HG03558 (cell line): ENCODE results near the gene ZFR2.
"Not testable (repeated sequence)": the region's sequence is repeated elsewhere in the genome, so short reads cannot be mapped to it uniquely, and the experiment has no call there.

Experiments used
- ATAC-seq: cut with Tn5 transposase; IDR thresholded peaks from one replicate; pipeline ENCODE4 v1.9.1; 2021; ENCODE audit warnings: moderate number of reproducible peaks; ENCODE audit not compliant: unreplicated experiment; ENCODE audit errors: extremely low read depth

Gene ZFR2

GRCh38 chr19:3775831-3776230 is 93.0 kb downstream of the ZFR2 start:
- no peak for ATAC-seq

- ATAC-seq = no peak
Observed at GRCh38 chr19:3775374-3775711, 93.5 kb downstream of the ZFR2 start.

- ATAC-seq = no peak
Observed at GRCh38 chr19:3774621-3775373, 94.0 kb downstream of the ZFR2 start.

GRCh38 chr19:3773814-3774515 is 94.9 kb downstream of the ZFR2 start:
- no peak for ATAC-seq

GRCh38 chr19:3771906-3772455 is 96.9 kb downstream of the ZFR2 start, which contains the start of gene RAX2:
Gene RAX2 (minus strand): TSS chr19:3772228. CDS start chr19:3771742, 486 bp downstream.
- ATAC-seq = no peak

- ATAC-seq = no peak
Observed at GRCh38 chr19:3771000-3771905, 97.6 kb downstream of the ZFR2 start.

- ATAC-seq = no peak
Observed at GRCh38 chr19:3770136-3770999, 98.5 kb downstream of the ZFR2 start.

- no peak for ATAC-seq
Observed at GRCh38 chr19:3769494-3769893, 99.3 kb downstream of the ZFR2 start.

- no peak for ATAC-seq
Observed at GRCh38 chr19:3768748-3769099, 100.1 kb downstream of the ZFR2 start.

- ATAC-seq = no peak
Observed at GRCh38 chr19:3768015-3768747, 100.7 kb downstream of the ZFR2 start.

- ATAC-seq = no peak
Observed at GRCh38 chr19:3767050-3767449, 101.8 kb downstream of the ZFR2 start.

GRCh38 chr19:3766520-3766919 is 102.3 kb downstream of the ZFR2 start:
- ATAC-seq = no peak

- not testable (repeated sequence) for ATAC-seq
Observed at GRCh38 chr19:3765757-3766156, 103.1 kb downstream of the ZFR2 start.

GRCh38 chr19:3765121-3765520 is 103.7 kb downstream of the ZFR2 start:
- ATAC-seq = no peak

- ATAC-seq = peak; percentile 34
Observed at GRCh38 chr19:3762501-3763459, 106.1 kb downstream of the ZFR2 start, which contains the start of gene MRPL54. Gene MRPL54 (plus strand): TSS chr19:3762682. CDS start chr19:3762701, 19 bp downstream.

- no peak for ATAC-seq
Observed at GRCh38 chr19:3762130-3762473, 106.7 kb downstream of the ZFR2 start.

GRCh38 chr19:3761382-3762129 is 107.3 kb downstream of the ZFR2 start, which contains the start of gene APBA3:
Gene APBA3 (minus strand): TSS chr19:3761692. CDS start chr19:3760264, 1,428 bp downstream.
- ATAC-seq = peak; percentile 31
